ENCODE measurements around the gene SAP25.

SAP25 gene

GRCh38 chr7:100575206-100575631 lies 1.5 kb upstream of the SAP25 start:
- no peak overlapping the region for H3K4me3 ChIP-seq (ENCODE audit: low read length)
- H4K20me1 ChIP-seq (ENCODE audit: insufficient read depth, low read length): no peaks in the 10 kb centered on the region
- no peak for TF ChIP-seq CTCF (IDR thresholded peaks at IDR 0.05; ENCODE audit: low read length)
- TF ChIP-seq EZH2phosphoT487 (IDR thresholded peaks at IDR 0.05; ENCODE audit: low read length): no peak
- no peak for TF ChIP-seq EZH2 (optimal IDR thresholded peaks at IDR 0.05; ENCODE audit: low read depth, low read length)
- no peaks in the 10 kb centered on the region for H3F3A ChIP-seq (ENCODE audit: insufficient read depth, low read length)
- no peak overlapping the region for H2AFZ ChIP-seq (ENCODE audit: low read length)
- no peak overlapping the region for H3K27ac ChIP-seq (ENCODE audit: low read length)
- no peaks in the 10 kb centered on the region for H3K79me2 ChIP-seq (ENCODE audit: low read length)
- no peak for DNase-seq
- no peak overlapping the region for H3K9ac ChIP-seq (ENCODE audit: low read length)
- H3K4me2 ChIP-seq (ENCODE audit: low read depth, low read length): no peak overlapping the region
- no peaks in the 10 kb centered on the region for H3K9me3 ChIP-seq (replicated peaks; ENCODE audit: insufficient read depth, low read length)
- no peaks in the 10 kb centered on the region for H3K4me1 ChIP-seq (ENCODE audit: low read length)
- H3K9me2 ChIP-seq (replicated peaks; ENCODE audit: insufficient read depth, low read length): no peaks in the 10 kb centered on the region
- peaks cover 3% of the 10 kb centered on the region for H3K27me3 ChIP-seq (replicated peaks; ENCODE audit: insufficient read depth, low read length)
- no peaks in the 10 kb centered on the region for H3K36me3 ChIP-seq (replicated peaks; ENCODE audit: insufficient read depth, low read length)

GRCh38 chr7:100574362-100575205 lies 884 bp upstream of the SAP25 start:
- Histone ChIP-seq H3K27ac (ENCODE audit: low read length) (no peak overlapping the region), H3K27me3 (replicated peaks; ENCODE audit: insufficient read depth, low read length) (peaks cover 10% of the 10 kb centered on the region), H3F3A (ENCODE audit: insufficient read depth, low read length) (no peaks in the 10 kb centered on the region), H4K20me1 (ENCODE audit: insufficient read depth, low read length) (no peaks in the 10 kb centered on the region), H3K9ac (ENCODE audit: low read length) (no peak overlapping the region), H3K4me2 (ENCODE audit: low read depth, low read length) (no peak overlapping the region), H3K9me2 (replicated peaks; ENCODE audit: insufficient read depth, low read length) (no peaks in the 10 kb centered on the region), H3K79me2 (ENCODE audit: low read length) (no peaks in the 10 kb centered on the region), H2AFZ (ENCODE audit: low read length) (no peak overlapping the region), H3K36me3 (replicated peaks; ENCODE audit: insufficient read depth, low read length) (no peaks in the 10 kb centered on the region), H3K4me3 (ENCODE audit: low read length) (no peak overlapping the region), H3K9me3 (replicated peaks; ENCODE audit: insufficient read depth, low read length) (no peaks in the 10 kb centered on the region), H3K4me1 (ENCODE audit: low read length) (no peaks in the 10 kb centered on the region)
- no peak for TF ChIP-seq EZH2 (optimal IDR thresholded peaks at IDR 0.05; ENCODE audit: low read depth, low read length)
- TF ChIP-seq EZH2phosphoT487 (IDR thresholded peaks at IDR 0.05; ENCODE audit: low read length): no peak
- TF ChIP-seq CTCF (IDR thresholded peaks at IDR 0.05; ENCODE audit: low read length): no peak
- DNase-seq: no peak

- Histone ChIP-seq H3K4me3 (ENCODE audit: low read length) (no peak overlapping the region), H3K4me1 (ENCODE audit: low read length) (no peaks in the 10 kb centered on the region), H4K20me1 (ENCODE audit: insufficient read depth, low read length) (no peaks in the 10 kb centered on the region), H3K27me3 (replicated peaks; ENCODE audit: insufficient read depth, low read length) (peaks cover 11% of the 10 kb centered on the region), H3F3A (ENCODE audit: insufficient read depth, low read length) (no peaks in the 10 kb centered on the region), H3K36me3 (replicated peaks; ENCODE audit: insufficient read depth, low read length) (no peaks in the 10 kb centered on the region), H3K9me2 (replicated peaks; ENCODE audit: insufficient read depth, low read length) (no peaks in the 10 kb centered on the region), H3K4me2 (ENCODE audit: low read depth, low read length) (no peak overlapping the region), H3K79me2 (ENCODE audit: low read length) (no peaks in the 10 kb centered on the region), H3K9me3 (replicated peaks; ENCODE audit: insufficient read depth, low read length) (no peaks in the 10 kb centered on the region), H2AFZ (ENCODE audit: low read length) (no peak overlapping the region), H3K9ac (ENCODE audit: low read length) (no peak overlapping the region), H3K27ac (ENCODE audit: low read length) (no peak overlapping the region)
- TF ChIP-seq CTCF (IDR thresholded peaks at IDR 0.05; ENCODE audit: low read length) (no peak), EZH2 (optimal IDR thresholded peaks at IDR 0.05; ENCODE audit: low read depth, low read length) (no peak), EZH2phosphoT487 (IDR thresholded peaks at IDR 0.05; ENCODE audit: low read length) (no peak)
- no peak for DNase-seq
These were observed 588 bp downstream of the SAP25 start for GRCh38 chr7:100572949-100573675.

All from MM.1S (cell line).